Activated B cell treated with CpG ODN at 0.5 μM for 24 hours (primary cell): ENCODE results near the gene CYP26B1. TPM values are rescaled to one million over a fixed set of nuclear protein-coding genes. Genes with fewer than 3 reads are reported as not detected.

Source experiments
- ATAC-seq: fragments of 200-7000 bp; cut with Tn5 transposase; one replicate; pipeline ENCODE4 v1.10.0; 2021; ENCODE audit warnings: low read depth, mild to moderate bottlenecking, moderate library complexity
- CTCF ChIA-PET: fragments of 350-600 bp; sonication (Branson Sonifier 250); formaldehyde crosslinking; loops from one replicate; lab custom pipeline; 2021; ENCODE audit warnings: antibody characterized with exemption; lab: Charles Lee
- POLR2A ChIA-PET: fragments of 350-600 bp; sonication (Branson Sonifier 250); formaldehyde crosslinking; loops from one replicate; lab custom pipeline; 2021; ENCODE audit warnings: antibody characterized with exemption; lab: Charles Lee
- DNase-seq: peaks from one replicate; pipeline ENCODE4 v3.0.0; 2022
- H3K27ac Mint-ChIP-seq: one replicate; pipeline ENCODE4 v1.8.0; 2020; ENCODE audit warnings: mixed read lengths
- H3K27me3 Mint-ChIP-seq: one replicate; pipeline ENCODE4 v1.8.0; 2021; ENCODE audit warnings: mixed read lengths
- H3K36me3 Mint-ChIP-seq: one replicate; pipeline ENCODE4 v1.8.0; 2021; ENCODE audit warnings: low read depth, mixed read lengths
- H3K4me1 Mint-ChIP-seq: one replicate; pipeline ENCODE4 v1.8.0; 2021; ENCODE audit warnings: mixed read lengths
- H3K4me3 Mint-ChIP-seq: one replicate; pipeline ENCODE4 v1.8.0; 2020; ENCODE audit warnings: mild to moderate bottlenecking, mixed read lengths
- H3K9me3 Mint-ChIP-seq: one replicate; pipeline ENCODE4 v1.8.0; 2020; ENCODE audit warnings: mixed read lengths
- CTCF ChIP-seq: fragments of 200-600 bp; IDR thresholded peaks from one replicate; pipeline ENCODE4 v1.8.0; 2022; ENCODE audit warnings: antibody characterized with exemption, mild to moderate bottlenecking
- intact Hi-C: fragments of 100-400 bp; cut with micrococcal nuclease; formaldehyde crosslinking; loops from one replicate; pipeline ENCODE4 v1.15.1; 2024
- total RNA-seq: library from RNA; stranded (reverse); gene quantifications from 2 replicates; pipeline ENCODE4 v1.2.3, GENCODE V29; 2022

Gene CYP26B1
- total RNA-seq, 1 donor from 2014 or later, result not detected

GRCh38 chr2:72183016-72183415 is 35.4 kb upstream of the CYP26B1 start:
- DNase-seq, result no peak
- intact Hi-C loops, result no loop called here
- Mint-ChIP-seq H3K27me3 (no peaks in the 10 kb centered on the region), H3K4me3 (no peak overlapping the region), H3K36me3 (peaks cover 18% of the 10 kb centered on the region), H3K27ac (no peak overlapping the region), H3K4me1 (no peaks in the 10 kb centered on the region), H3K9me3 (peaks cover under 1% of the 10 kb centered on the region)
- CTCF ChIA-PET, result no interaction called here
- POLR2A ChIA-PET, result no interaction called here
- ATAC-seq, result no peak
- no peak for TF ChIP-seq CTCF

GRCh38 chr2:72182547-72182946 is 34.9 kb upstream of the CYP26B1 start:
- Mint-ChIP-seq H3K36me3 (peaks cover 18% of the 10 kb centered on the region), H3K4me3 (no peak overlapping the region), H3K27me3 (no peaks in the 10 kb centered on the region), H3K4me1 (no peaks in the 10 kb centered on the region), H3K27ac (no peak overlapping the region), H3K9me3 (no peaks in the 10 kb centered on the region)
- DNase-seq (no peak), ATAC-seq (no peak)
- ChIA-PET CTCF (no interaction called here), POLR2A (no interaction called here)
- intact Hi-C loops, result no loop called here
- TF ChIP-seq CTCF, result no peak

GRCh38 chr2:72181616-72182015 is 34.0 kb upstream of the CYP26B1 start:
- Mint-ChIP-seq H3K9me3 (no peaks in the 10 kb centered on the region), H3K27ac (no peak overlapping the region), H3K27me3 (no peaks in the 10 kb centered on the region), H3K4me3 (no peak overlapping the region), H3K36me3 (peaks cover 18% of the 10 kb centered on the region), H3K4me1 (no peaks in the 10 kb centered on the region)
- ChIA-PET CTCF (no interaction called here), POLR2A (no interaction called here)
- no peak for TF ChIP-seq CTCF
- ATAC-seq (no peak), DNase-seq (no peak)
- intact Hi-C loops, result no loop called here

- CTCF ChIA-PET, result no interaction called here
- no peak for ATAC-seq
- H3K4me1 Mint-ChIP-seq, result no peaks in the 10 kb centered on the region
- no peak overlapping the region for H3K4me3 Mint-ChIP-seq
- no peak for TF ChIP-seq CTCF
- POLR2A ChIA-PET, result no interaction called here
- H3K36me3 Mint-ChIP-seq, result peaks cover 22% of the 10 kb centered on the region
- H3K27me3 Mint-ChIP-seq, result no peaks in the 10 kb centered on the region
- no peak overlapping the region for H3K27ac Mint-ChIP-seq
- intact Hi-C loops, result no loop called here
- no peaks in the 10 kb centered on the region for H3K9me3 Mint-ChIP-seq
- no peak for DNase-seq
Measured at GRCh38 chr2:72180351-72180750, 32.7 kb upstream of the CYP26B1 start.

- H3K36me3 Mint-ChIP-seq, result peaks cover 22% of the 10 kb centered on the region
- ATAC-seq, result no peak
- CTCF ChIA-PET, result no interaction called here
- H3K27me3 Mint-ChIP-seq, result no peaks in the 10 kb centered on the region
- H3K4me3 Mint-ChIP-seq, result no peak overlapping the region
- no peaks in the 10 kb centered on the region for H3K4me1 Mint-ChIP-seq
- H3K27ac Mint-ChIP-seq, result no peak overlapping the region
- intact Hi-C loops, result no loop called here
- H3K9me3 Mint-ChIP-seq, result no peaks in the 10 kb centered on the region
- DNase-seq, result no peak
- POLR2A ChIA-PET, result no interaction called here
- TF ChIP-seq CTCF, result no peak
Measured at GRCh38 chr2:72178551-72178950, 30.9 kb upstream of the CYP26B1 start.
